Fibroblast of pulmonary artery (primary cell): ENCODE measurements around the gene CAPN2.

Experiments
- DNase-seq: peaks from one replicate; pipeline ENCODE4 v3.0.0-alpha.2; 2010; ENCODE audit warnings: low read depth
- H3K4me3 ChIP-seq: replicated peaks from 2 replicates; pipeline ENCODE4 v1.5.1; 2011; ENCODE audit warnings: low read depth, mild to moderate bottlenecking, control low read depth, low read length, moderate library complexity
- TF ChIP-seq, protein P1 (sequence below): IDR thresholded peaks from 2 replicates; pipeline ENCODE4 v1.5.1; 2011; ENCODE audit warnings: mild to moderate bottlenecking, control low read depth, low read length, inconsistent platforms; ENCODE audit errors: missing control alignments

CAPN2 gene

GRCh38 chr1:223684488-223684792, 27.9 kb upstream of the CAPN2 start:
- H3K4me3 ChIP-seq = no peak overlapping the region
- DNase-seq = no peak
- TF ChIP-seq, protein P1, sequence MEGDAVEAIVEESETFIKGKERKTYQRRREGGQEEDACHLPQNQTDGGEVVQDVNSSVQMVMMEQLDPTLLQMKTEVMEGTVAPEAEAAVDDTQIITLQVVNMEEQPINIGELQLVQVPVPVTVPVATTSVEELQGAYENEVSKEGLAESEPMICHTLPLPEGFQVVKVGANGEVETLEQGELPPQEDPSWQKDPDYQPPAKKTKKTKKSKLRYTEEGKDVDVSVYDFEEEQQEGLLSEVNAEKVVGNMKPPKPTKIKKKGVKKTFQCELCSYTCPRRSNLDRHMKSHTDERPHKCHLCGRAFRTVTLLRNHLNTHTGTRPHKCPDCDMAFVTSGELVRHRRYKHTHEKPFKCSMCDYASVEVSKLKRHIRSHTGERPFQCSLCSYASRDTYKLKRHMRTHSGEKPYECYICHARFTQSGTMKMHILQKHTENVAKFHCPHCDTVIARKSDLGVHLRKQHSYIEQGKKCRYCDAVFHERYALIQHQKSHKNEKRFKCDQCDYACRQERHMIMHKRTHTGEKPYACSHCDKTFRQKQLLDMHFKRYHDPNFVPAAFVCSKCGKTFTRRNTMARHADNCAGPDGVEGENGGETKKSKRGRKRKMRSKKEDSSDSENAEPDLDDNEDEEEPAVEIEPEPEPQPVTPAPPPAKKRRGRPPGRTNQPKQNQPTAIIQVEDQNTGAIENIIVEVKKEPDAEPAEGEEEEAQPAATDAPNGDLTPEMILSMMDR = no peak

DNA sequence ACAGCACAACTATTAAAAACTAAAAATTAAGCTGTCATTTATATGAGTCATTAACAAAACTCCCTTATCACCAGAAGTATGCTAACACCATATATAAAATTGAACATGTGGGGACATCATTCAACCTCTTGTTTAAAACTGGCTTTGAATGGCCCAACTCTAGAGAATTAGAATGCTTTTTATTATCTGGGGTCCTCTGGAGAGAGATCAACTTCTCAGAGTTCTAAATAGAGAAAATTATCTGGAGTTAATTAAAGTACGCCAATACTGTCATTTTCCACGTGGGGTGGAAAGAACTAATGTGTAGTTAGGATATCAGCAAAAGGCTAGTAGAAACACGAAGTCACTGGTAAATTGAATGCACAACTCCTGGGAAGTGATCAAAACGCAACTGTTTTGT, 21.2 kb upstream of the CAPN2 start:
- H3K4me3 ChIP-seq = no peak overlapping the region
- no peak for DNase-seq
- TF ChIP-seq, protein P1 = no peak

DNA sequence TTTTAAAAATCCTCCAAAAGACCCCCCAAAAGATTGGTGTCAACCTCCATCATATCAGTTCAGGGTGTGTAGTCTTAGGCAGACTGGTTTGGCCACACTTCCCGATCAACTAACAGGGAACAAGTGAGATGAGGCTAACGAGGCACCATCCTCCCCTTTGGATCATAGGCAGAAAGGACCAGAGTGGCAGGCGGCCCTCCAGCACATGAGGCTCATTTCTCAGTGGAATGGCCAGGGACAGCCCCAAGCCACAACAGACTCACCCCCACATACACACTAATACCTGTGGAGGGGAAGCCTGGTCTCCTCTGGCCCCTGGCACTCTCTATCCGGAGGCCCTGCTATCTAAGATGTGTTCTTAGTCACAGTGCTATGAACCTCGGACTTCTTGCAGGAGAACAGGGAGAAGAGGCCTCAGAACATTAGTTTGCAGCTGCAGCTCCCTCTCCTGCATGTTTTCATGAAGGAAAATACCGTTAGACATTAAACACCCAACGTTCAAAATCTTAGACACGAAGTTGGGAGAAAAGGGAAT, 17.3 kb upstream of the CAPN2 start:
- TF ChIP-seq, protein P1 = no peak

GRCh38 chr1:223695941-223696340, 16.4 kb upstream of the CAPN2 start:
- no peak overlapping the region for H3K4me3 ChIP-seq
- TF ChIP-seq, protein P1 = no peak
- DNase-seq = no peak

More for the DNA sequence above, 17.3 kb upstream of the CAPN2 start:
- no peak overlapping the region for H3K4me3 ChIP-seq
- no peak for DNase-seq

- no peak overlapping the region for H3K4me3 ChIP-seq
- TF ChIP-seq, protein P1 = no peak
- DNase-seq = peak; percentile 60
Observed at GRCh38 chr1:223700388-223700918, 11.9 kb upstream of the CAPN2 start.

DNA sequence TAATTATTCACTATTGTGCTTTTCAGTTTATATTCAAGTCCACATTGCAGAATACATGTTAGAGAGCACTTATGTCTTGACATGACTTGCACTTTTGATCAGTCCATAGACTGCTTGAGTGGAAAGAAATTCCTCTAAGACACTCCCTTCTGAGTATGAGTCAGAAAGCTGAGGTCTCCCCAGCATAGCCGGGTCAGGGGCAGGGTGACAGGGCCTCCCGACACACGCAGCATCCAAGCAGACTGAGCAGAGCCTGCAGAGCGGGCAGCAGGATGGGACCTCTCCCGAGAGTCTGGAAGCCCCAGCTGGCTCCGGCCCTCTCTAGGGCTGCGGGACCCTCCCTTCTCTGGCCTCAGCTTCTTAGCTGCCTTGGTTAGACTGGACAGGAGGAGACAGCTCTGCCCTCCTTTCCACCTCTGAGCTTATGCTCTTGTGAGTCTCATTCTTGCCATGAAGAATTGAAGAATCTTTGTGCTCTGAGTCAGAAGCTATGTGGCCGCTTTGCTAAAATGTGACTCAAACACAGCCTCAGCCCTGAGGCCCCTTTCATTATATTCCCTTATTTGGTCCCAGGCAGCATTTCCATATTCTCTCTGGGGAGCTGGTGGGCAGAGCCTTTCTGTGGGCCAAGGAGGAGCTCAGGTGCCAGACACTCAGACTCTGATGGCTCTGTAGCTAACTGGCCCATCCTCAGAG, 11.2 kb upstream of the CAPN2 start:
- DNase-seq = peak; percentile 96
- TF ChIP-seq, protein P1 = no peak
- H3K4me3 ChIP-seq = peak overlapping the region; percentile 21
